C4-2B (cell line): ENCODE measurements around the gene ZIC3.

Source experiments
- CTCF ChIP-seq: fragments of 450-650 bp; conservative IDR thresholded peaks from 2 replicates; pipeline ENCODE4 v1.5.1; 2017; ENCODE audit warnings: mild to moderate bottlenecking
- ZFX ChIP-seq: fragments of 450-650 bp; IDR thresholded peaks from 2 replicates; pipeline ENCODE4 v1.6.1; 2017

- no peak for TF ChIP-seq CTCF
- no peak for TF ChIP-seq ZFX
These were observed 2.0 kb upstream of the ZIC3 start for GRCh38 chrX:137563681-137564651.
